ENCODE results near the gene SLC16A9.

SLC16A9 gene

DNA sequence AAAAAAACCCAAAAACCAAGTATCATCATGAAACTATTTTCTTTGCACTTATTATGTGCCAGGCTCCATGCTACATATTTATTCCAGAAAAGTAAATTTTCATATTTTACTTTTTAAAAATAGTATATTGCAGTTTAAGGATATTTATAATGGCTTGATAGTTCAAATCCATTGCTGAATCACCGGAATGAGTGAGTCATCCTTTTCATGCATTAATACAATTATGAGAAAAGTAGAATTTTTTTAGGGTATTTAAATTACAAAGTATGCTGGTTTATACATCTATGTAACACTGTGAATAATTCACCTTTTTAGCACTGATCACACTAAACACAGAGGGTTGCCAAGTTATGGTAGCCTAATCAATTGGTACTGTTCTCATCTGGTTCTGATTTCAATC lies 54.3 kb downstream of the SLC16A9 start:
- Histone ChIP-seq H3K27ac (ENCODE audit: low read depth, low read length, poor library complexity, severe bottlenecking) (no peak overlapping the region), H2AFZ (ENCODE audit: low read length) (no peak overlapping the region), H3F3A (ENCODE audit: insufficient read depth, low read length) (no peaks in the 10 kb centered on the region), H3K9me2 (ENCODE audit: low read depth, low read length) (no peaks in the 10 kb centered on the region), H3K9me3 (ENCODE audit: low read length) (no peaks in the 10 kb centered on the region), H3K36me3 (ENCODE audit: insufficient read depth, low read length) (no peaks in the 10 kb centered on the region), H3K27me3 (ENCODE audit: insufficient read depth, low read length) (no peaks in the 10 kb centered on the region), H3K4me3 (ENCODE audit: low read depth, low read length, poor library complexity, severe bottlenecking) (no peak overlapping the region), H3K9ac (ENCODE audit: low read length) (no peak overlapping the region), H3K4me1 (ENCODE audit: insufficient read depth, low read length, severe bottlenecking) (no peaks in the 10 kb centered on the region), H3K79me2 (ENCODE audit: insufficient read depth, low read length) (no peaks in the 10 kb centered on the region), H4K20me1 (ENCODE audit: insufficient read depth, low read length) (no peaks in the 10 kb centered on the region), H3K4me2 (ENCODE audit: low read length) (no peak overlapping the region)
- no peak for TF ChIP-seq EZH2 (IDR thresholded peaks at IDR 0.05; ENCODE audit: borderline replicate concordance, low read length)
- TF ChIP-seq, protein P1, sequence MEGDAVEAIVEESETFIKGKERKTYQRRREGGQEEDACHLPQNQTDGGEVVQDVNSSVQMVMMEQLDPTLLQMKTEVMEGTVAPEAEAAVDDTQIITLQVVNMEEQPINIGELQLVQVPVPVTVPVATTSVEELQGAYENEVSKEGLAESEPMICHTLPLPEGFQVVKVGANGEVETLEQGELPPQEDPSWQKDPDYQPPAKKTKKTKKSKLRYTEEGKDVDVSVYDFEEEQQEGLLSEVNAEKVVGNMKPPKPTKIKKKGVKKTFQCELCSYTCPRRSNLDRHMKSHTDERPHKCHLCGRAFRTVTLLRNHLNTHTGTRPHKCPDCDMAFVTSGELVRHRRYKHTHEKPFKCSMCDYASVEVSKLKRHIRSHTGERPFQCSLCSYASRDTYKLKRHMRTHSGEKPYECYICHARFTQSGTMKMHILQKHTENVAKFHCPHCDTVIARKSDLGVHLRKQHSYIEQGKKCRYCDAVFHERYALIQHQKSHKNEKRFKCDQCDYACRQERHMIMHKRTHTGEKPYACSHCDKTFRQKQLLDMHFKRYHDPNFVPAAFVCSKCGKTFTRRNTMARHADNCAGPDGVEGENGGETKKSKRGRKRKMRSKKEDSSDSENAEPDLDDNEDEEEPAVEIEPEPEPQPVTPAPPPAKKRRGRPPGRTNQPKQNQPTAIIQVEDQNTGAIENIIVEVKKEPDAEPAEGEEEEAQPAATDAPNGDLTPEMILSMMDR (IDR thresholded peaks at IDR 0.05; ENCODE audit: low read length) = no peak

DNA sequence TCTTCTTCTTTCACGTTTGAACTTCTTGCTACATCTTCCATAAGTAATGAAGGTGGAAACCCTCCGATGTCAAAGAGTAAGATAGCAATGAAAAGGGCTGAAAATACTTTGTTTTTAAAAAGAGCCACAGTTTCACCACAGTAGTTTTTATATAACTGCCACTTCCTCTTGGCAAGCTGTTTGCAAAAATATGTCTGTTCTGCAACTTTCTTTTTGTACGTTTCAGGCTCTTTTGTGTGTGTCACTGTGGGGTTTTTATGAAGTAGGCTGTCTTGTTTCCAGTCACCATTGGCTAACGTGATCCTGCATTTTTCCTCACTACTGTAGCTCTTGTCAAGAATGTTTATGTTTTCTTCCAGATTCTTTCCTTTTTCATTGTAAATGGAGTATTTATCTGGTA lies 55.6 kb downstream of the SLC16A9 start:
- Histone ChIP-seq H3K79me2 (ENCODE audit: insufficient read depth, low read length) (no peaks in the 10 kb centered on the region), H2AFZ (ENCODE audit: low read length) (no peak overlapping the region), H3K4me2 (ENCODE audit: low read length) (no peak overlapping the region), H3K4me1 (ENCODE audit: insufficient read depth, low read length, severe bottlenecking) (no peaks in the 10 kb centered on the region), H3K27ac (ENCODE audit: low read depth, low read length, poor library complexity, severe bottlenecking) (no peak overlapping the region), H3K27me3 (ENCODE audit: insufficient read depth, low read length) (no peaks in the 10 kb centered on the region), H4K20me1 (ENCODE audit: insufficient read depth, low read length) (no peaks in the 10 kb centered on the region), H3K4me3 (ENCODE audit: low read depth, low read length, poor library complexity, severe bottlenecking) (no peak overlapping the region), H3K36me3 (ENCODE audit: insufficient read depth, low read length) (no peaks in the 10 kb centered on the region), H3F3A (ENCODE audit: insufficient read depth, low read length) (no peaks in the 10 kb centered on the region), H3K9me3 (ENCODE audit: low read length) (no peaks in the 10 kb centered on the region), H3K9me2 (ENCODE audit: low read depth, low read length) (no peaks in the 10 kb centered on the region), H3K9ac (ENCODE audit: low read length) (no peak overlapping the region)
- TF ChIP-seq, protein P1 (IDR thresholded peaks at IDR 0.05; ENCODE audit: low read length) = no peak
- TF ChIP-seq EZH2 (IDR thresholded peaks at IDR 0.05; ENCODE audit: borderline replicate concordance, low read length) = no peak

DNA sequence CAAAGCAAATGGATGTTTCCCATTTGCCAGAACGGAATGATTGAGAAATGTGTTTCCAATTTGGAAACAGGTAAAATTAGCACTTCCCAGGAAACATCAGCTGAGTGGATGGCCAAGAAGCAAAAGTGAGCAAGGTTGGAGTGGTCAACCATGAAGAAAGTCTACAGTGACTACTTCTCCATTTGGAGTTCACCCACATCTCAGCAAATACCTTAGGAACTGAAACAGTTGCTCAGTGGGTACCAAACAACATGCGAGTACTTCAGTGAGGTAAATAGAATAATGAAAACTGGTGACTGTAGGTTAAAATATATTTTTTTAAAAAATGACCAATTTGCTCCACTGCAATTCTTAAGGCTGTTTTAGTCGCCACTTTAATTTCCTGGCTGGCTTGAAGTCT lies 57.7 kb downstream of the SLC16A9 start:
- Histone ChIP-seq H3K4me1 (ENCODE audit: insufficient read depth, low read length, severe bottlenecking) (no peaks in the 10 kb centered on the region), H3K36me3 (ENCODE audit: insufficient read depth, low read length) (no peaks in the 10 kb centered on the region), H3K4me3 (ENCODE audit: low read depth, low read length, poor library complexity, severe bottlenecking) (no peak overlapping the region), H3F3A (ENCODE audit: insufficient read depth, low read length) (no peaks in the 10 kb centered on the region), H4K20me1 (ENCODE audit: insufficient read depth, low read length) (no peaks in the 10 kb centered on the region), H2AFZ (ENCODE audit: low read length) (no peak overlapping the region), H3K9me2 (ENCODE audit: low read depth, low read length) (no peaks in the 10 kb centered on the region), H3K4me2 (ENCODE audit: low read length) (no peak overlapping the region), H3K27ac (ENCODE audit: low read depth, low read length, poor library complexity, severe bottlenecking) (no peak overlapping the region), H3K9ac (ENCODE audit: low read length) (no peak overlapping the region), H3K9me3 (ENCODE audit: low read length) (no peaks in the 10 kb centered on the region), H3K79me2 (ENCODE audit: insufficient read depth, low read length) (no peaks in the 10 kb centered on the region), H3K27me3 (ENCODE audit: insufficient read depth, low read length) (no peaks in the 10 kb centered on the region)
- TF ChIP-seq EZH2 (IDR thresholded peaks at IDR 0.05; ENCODE audit: borderline replicate concordance, low read length) = no peak
- TF ChIP-seq, protein P1 (IDR thresholded peaks at IDR 0.05; ENCODE audit: low read length) = no peak
